ENCODE measurements around the gene CNOT6L. TPM values are rescaled to one million over a fixed set of nuclear protein-coding genes. Genes with fewer than 3 reads are reported as not detected.
A peak's percentile ranks its signal among the peaks of the same experiment; 100 is the strongest.
"Not testable (repeated sequence)": the region's sequence is repeated elsewhere in the genome, so short reads cannot be mapped to it uniquely, and the experiment has no call there.

CNOT6L gene
- 54.1 TPM for total RNA-seq
- long read RNA-seq, full-length matches to known transcripts, result 15 of 35 reads
- long read RNA-seq, partial matches to known transcripts, result 5 of 35 reads
- long read RNA-seq, other reads (novel, unspliced or antisense), result 15 of 35 reads

- no peaks in the 10 kb centered on the region for H3K9me3 ChIP-seq
- ATAC-seq, result peak; percentile 86
Observed at GRCh38 chr4:77818602-77819403, at the start of gene CNOT6L. TSS of gene CNOT6L (minus strand) at chr4:77819368. CDS start at chr4:77819308, 60 bp downstream.

GRCh38 chr4:77865259-77865658 lies 46.1 kb upstream of the CNOT6L start:
- Histone ChIP-seq H3K9me3 (no peaks in the 10 kb centered on the region), H3K27me3 (ENCODE audit: low read depth) (no peaks in the 10 kb centered on the region), H3K27ac (no peak overlapping the region), H3K4me1 (peaks cover 11% of the 10 kb centered on the region), H3K4me3 (no peak overlapping the region), H3K36me3 (peaks cover 10% of the 10 kb centered on the region)
- intact Hi-C loops (cut with DNase I), result loop anchor here (10.0 kb wide), 1 partner anchor 50 kb away; no protein-coding TSS in a partner anchor
- ATAC-seq (no peak), DNase-seq (no peak)
- TF ChIP-seq, protein P1, sequence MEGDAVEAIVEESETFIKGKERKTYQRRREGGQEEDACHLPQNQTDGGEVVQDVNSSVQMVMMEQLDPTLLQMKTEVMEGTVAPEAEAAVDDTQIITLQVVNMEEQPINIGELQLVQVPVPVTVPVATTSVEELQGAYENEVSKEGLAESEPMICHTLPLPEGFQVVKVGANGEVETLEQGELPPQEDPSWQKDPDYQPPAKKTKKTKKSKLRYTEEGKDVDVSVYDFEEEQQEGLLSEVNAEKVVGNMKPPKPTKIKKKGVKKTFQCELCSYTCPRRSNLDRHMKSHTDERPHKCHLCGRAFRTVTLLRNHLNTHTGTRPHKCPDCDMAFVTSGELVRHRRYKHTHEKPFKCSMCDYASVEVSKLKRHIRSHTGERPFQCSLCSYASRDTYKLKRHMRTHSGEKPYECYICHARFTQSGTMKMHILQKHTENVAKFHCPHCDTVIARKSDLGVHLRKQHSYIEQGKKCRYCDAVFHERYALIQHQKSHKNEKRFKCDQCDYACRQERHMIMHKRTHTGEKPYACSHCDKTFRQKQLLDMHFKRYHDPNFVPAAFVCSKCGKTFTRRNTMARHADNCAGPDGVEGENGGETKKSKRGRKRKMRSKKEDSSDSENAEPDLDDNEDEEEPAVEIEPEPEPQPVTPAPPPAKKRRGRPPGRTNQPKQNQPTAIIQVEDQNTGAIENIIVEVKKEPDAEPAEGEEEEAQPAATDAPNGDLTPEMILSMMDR (IDR thresholded peaks at IDR 0.05), result no peak

More at GRCh38 chr4:77818602-77819403, at the start of gene CNOT6L:
- H3K27ac ChIP-seq, result peak within 1 kb of the TSS; percentile 99
- TF ChIP-seq, protein P1 (IDR thresholded peaks at IDR 0.05), result no peak
- DNase-seq, result peak; percentile 92
- H3K36me3 ChIP-seq, result no peaks in the 10 kb centered on the region
- peak within 1 kb of the TSS; percentile 91 for H3K4me3 ChIP-seq
- no peaks in the 10 kb centered on the region for H3K27me3 ChIP-seq (ENCODE audit: low read depth)
- H3K4me1 ChIP-seq, result peaks cover 58% of the 10 kb centered on the region
- intact Hi-C loops (cut with DNase I), result no loop called here

DNA sequence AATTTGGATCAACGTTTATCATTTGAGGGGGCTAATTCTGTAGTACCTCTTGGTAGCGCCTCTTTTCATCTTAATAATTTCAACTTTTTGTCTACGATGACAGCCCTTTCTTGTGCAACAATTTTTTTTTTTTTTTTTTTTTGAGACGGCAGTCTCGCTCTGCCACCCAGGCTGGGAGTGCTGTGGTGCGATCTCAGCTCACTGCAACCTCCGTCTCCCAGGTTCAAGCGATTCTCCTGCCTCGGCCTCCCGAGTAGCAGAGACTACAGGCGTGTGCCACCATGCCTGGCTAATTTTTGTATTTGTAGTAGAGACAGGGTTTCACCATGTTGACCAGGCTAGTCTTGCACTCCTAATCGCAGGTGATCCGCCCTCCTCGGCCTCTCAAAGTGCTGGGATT lies 44.2 kb upstream of the CNOT6L start:
- ATAC-seq, result not testable (repeated sequence)
- peak overlapping the region; percentile 97 for H3K27ac ChIP-seq
- intact Hi-C loops (cut with DNase I), result loop anchor here (10.0 kb wide), 1 partner anchor 51 kb away; no protein-coding TSS in a partner anchor

GRCh38 chr4:77862478-77863216 lies 43.5 kb upstream of the CNOT6L start, which contains the start of gene MRPL1:
TSS of gene MRPL1 (plus strand) at chr4:77862830. CDS start at chr4:77862849, 19 bp downstream.
- DNase-seq (peak; percentile 93), ATAC-seq (peak; percentile 98)
- no peaks in the 10 kb centered on the region for H3K9me3 ChIP-seq
- peaks cover 11% of the 10 kb centered on the region for H3K4me1 ChIP-seq
- intact Hi-C loops (cut with DNase I), result loop anchor here (10.0 kb wide), 1 partner anchor 52 kb away; no protein-coding TSS in a partner anchor
- no peaks in the 10 kb centered on the region for H3K36me3 ChIP-seq
- H3K27ac ChIP-seq, result peak within 1 kb of the TSS; percentile 97
- H3K4me3 ChIP-seq, result peak within 1 kb of the TSS; percentile 79
- no peaks in the 10 kb centered on the region for H3K27me3 ChIP-seq (ENCODE audit: low read depth)
- TF ChIP-seq, protein P1 (IDR thresholded peaks at IDR 0.05), result no peak

More for the DNA sequence above, 44.2 kb upstream of the CNOT6L start:
- H3K36me3 ChIP-seq; DNase-seq; H3K9me3 ChIP-seq; H3K27me3 ChIP-seq (ENCODE audit: low read depth): not testable (repeated sequence)
- Histone ChIP-seq H3K4me1 (peaks cover 11% of the 10 kb centered on the region), H3K4me3 (peak overlapping the region; percentile 79)

DNA sequence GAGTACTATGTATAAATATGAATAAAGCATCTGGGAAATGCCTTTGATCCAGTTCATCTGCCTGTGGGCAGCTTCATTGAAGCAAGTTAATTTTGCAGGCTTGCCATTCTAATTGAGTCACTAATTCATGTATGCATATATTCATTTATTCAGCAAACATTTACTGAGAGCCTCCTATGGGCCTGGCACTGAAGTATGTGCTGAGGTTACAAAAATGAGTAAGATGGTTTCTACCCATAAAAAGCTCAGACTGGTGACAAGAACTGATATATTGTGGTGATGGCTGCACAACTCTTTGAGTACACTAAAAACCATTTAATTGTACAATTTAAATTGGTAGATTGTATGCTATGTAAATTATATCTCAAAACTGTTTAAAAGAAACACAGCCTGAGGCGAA lies 42.3 kb upstream of the CNOT6L start:
- Histone ChIP-seq H3K36me3 (no peaks in the 10 kb centered on the region), H3K4me1 (peaks cover 11% of the 10 kb centered on the region), H3K4me3 (peak overlapping the region; percentile 79), H3K27ac (peak overlapping the region; percentile 97), H3K27me3 (ENCODE audit: low read depth) (no peaks in the 10 kb centered on the region), H3K9me3 (no peaks in the 10 kb centered on the region)
- TF ChIP-seq, protein P1 (IDR thresholded peaks at IDR 0.05), result no peak
- no peak for ATAC-seq
- no peak for DNase-seq
- intact Hi-C loops (cut with DNase I), result loop anchor here (10.0 kb wide), 1 partner anchor 53 kb away; no protein-coding TSS in a partner anchor

Measured in lower lobe of right lung (tissue), 2 donors.